Suprapubic skin (tissue), 4 donors: Measurements from ENCODE around the gene GMDS.

Experiments
- EP300 ChIP-seq: sonication (generic); formaldehyde crosslinking; IDR thresholded peaks from one replicate; pipeline ENCODE4 v1.6.1; 2017; ENCODE audit warnings: antibody characterized with exemption
- POLR2A ChIP-seq, 2 donors: fragments of 450-650 bp; IDR thresholded peaks; one replicate each; pipeline ENCODE4 v1.6.1; 2017; ENCODE audit warnings: antibody characterized with exemption in 2 of 2, mild to moderate bottlenecking in 2 of 2, moderate library complexity in 2 of 2
- POLR2AphosphoS5 ChIP-seq, 3 donors: sonication (generic); formaldehyde crosslinking; IDR thresholded peaks; one replicate each; pipeline ENCODE4 v1.6.1; 2017; ENCODE audit warnings: antibody characterized with exemption in 3 of 3
- TF ChIP-seq, protein P1 (sequence below), 2 donors: fragments of 200-600 bp in 1 of 2; fragments of 450-650 bp in 1 of 2; sonication (generic) in 1 of 2; IDR thresholded peaks; one replicate each; pipeline ENCODE4 v1.5.1; 2016 to 2019; ENCODE audit warnings: antibody characterized with exemption in 2 of 2, mild to moderate bottlenecking in 1 of 2, moderate library complexity in 1 of 2

DNA sequence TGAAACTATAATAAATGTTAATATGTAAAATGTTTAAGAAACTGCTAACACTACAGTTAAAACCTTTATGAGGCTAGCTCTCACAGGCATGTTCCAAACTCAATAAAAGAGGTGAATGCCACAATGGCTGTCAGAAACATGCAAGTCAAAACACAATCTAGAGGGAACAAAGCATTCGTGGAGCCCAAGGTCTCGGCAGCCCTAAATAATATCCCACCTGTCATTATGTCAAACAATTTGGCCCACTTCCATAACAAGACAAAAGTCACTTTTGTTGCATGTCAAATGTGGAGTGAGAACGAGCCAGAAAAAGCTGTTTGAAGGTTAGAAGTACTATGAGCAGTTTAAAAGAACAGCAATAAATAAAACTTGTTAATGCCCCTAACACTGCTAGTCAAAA is 181.9 kb downstream of the GMDS start:
- TF ChIP-seq, protein P1, sequence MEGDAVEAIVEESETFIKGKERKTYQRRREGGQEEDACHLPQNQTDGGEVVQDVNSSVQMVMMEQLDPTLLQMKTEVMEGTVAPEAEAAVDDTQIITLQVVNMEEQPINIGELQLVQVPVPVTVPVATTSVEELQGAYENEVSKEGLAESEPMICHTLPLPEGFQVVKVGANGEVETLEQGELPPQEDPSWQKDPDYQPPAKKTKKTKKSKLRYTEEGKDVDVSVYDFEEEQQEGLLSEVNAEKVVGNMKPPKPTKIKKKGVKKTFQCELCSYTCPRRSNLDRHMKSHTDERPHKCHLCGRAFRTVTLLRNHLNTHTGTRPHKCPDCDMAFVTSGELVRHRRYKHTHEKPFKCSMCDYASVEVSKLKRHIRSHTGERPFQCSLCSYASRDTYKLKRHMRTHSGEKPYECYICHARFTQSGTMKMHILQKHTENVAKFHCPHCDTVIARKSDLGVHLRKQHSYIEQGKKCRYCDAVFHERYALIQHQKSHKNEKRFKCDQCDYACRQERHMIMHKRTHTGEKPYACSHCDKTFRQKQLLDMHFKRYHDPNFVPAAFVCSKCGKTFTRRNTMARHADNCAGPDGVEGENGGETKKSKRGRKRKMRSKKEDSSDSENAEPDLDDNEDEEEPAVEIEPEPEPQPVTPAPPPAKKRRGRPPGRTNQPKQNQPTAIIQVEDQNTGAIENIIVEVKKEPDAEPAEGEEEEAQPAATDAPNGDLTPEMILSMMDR (IDR thresholded peaks at IDR 0.05): no peak
- TF ChIP-seq POLR2A (IDR thresholded peaks at IDR 0.05) (no peak), POLR2AphosphoS5 (IDR thresholded peaks at IDR 0.05) (no peak), EP300 (no peak)
